ENCODE results near the gene ZDBF2.
A peak's percentile ranks its signal among the peaks of the same experiment; 100 is the strongest.
"Not testable (repeated sequence)": the region's sequence is repeated elsewhere in the genome, so short reads cannot be mapped to it uniquely, and the experiment has no call there.

Gene ZDBF2

GRCh38 chr2:206274434-206275311 lies at the start of gene ZDBF2:
Gene ZDBF2, plus strand, starts transcription at chr2:206274663. Its CDS starts 7,187 bp downstream, at chr2:206281850.
- peak within 1 kb of the TSS; percentile 96 for H3K4me3 ChIP-seq (ENCODE audit: low read depth, low read length)
- H3K9me3 ChIP-seq (ENCODE audit: severe bottlenecking), result no peaks in the 10 kb centered on the region
- H3K36me3 ChIP-seq, result peaks cover 3% of the 10 kb centered on the region; the same call in 1 of the 2 replicates
- H3K27me3 ChIP-seq (ENCODE audit: insufficient read depth, low read depth, severe bottlenecking), result no peaks in the 10 kb centered on the region
- H3K27ac ChIP-seq, result peak within 1 kb of the TSS; percentile 93
- TF ChIP-seq CTCF (IDR thresholded peaks at IDR 0.05; ENCODE audit: low read depth, low read length), result no peak
- peak; percentile 78 for DNase-seq

DNA sequence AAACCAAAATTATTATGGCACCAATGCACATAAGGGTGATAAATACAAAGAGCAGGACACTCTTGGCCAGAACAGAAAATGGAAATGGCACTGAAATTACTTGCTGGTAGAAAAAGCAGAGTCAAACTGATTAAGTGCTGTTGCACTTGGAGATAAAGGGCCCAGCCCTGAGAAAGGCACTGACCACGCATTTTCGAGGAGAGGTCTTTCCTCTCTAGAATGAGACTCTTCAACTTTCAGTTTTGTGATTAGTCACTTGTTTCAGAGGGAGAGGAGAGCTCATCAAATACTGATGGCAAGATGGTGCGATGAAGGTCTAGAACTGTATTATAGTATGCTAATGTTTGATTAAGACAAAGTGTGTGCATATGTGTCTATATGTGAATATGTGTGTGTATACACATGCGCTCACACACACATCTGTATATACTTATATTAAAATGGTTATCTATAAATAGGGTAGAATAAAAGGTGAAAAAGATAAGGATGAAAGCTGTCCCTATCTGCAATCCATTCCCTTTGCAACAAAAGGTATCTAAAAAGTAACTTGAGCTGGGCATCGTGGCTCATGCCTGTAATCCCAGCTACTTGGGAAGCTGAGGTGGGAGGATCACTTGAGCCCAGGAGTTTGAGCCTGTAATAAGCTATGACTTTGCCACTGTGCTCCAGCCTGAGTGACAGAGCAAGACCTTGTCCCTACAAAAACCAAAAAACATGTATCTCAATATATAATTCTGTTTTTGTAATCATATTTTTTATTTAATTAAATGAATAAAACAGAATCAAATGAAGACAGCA lies 48.8 kb upstream of the ZDBF2 start:
- Histone ChIP-seq H3K36me3 (no peaks in the 10 kb centered on the region), H3K4me3 (ENCODE audit: low read depth, low read length) (no peak overlapping the region), H3K27ac (no peak overlapping the region), H3K9me3 (ENCODE audit: severe bottlenecking) (no peaks in the 10 kb centered on the region), H3K27me3 (ENCODE audit: insufficient read depth, low read depth, severe bottlenecking) (no peaks in the 10 kb centered on the region)
- peak; percentile 29 for DNase-seq
- no peak for TF ChIP-seq CTCF (IDR thresholded peaks at IDR 0.05; ENCODE audit: low read depth, low read length)

DNA sequence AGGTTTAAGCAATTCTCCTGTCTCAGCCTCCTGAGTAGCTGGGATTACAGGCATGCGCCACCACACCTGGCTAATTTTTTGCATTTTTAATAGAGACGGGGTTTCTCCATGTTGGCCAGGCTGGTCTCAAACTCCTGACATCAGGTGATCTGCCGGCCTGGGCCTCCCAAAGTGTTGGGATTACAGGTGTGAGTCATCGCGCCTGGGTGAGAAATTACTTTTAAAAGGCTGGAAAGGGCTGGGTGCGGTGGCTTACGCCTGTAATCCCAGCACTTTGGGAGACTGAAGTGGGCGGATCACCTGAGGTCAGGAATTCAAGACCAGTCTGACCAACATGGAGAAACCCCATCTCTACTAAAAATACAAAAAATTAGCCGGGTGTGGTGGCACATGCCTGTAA lies 45.8 kb upstream of the ZDBF2 start:
- H3K9me3 ChIP-seq (ENCODE audit: severe bottlenecking); H3K27me3 ChIP-seq (ENCODE audit: insufficient read depth, low read depth, severe bottlenecking); H3K27ac ChIP-seq; DNase-seq; H3K4me3 ChIP-seq (ENCODE audit: low read depth, low read length); H3K36me3 ChIP-seq: not testable (repeated sequence)

DNA sequence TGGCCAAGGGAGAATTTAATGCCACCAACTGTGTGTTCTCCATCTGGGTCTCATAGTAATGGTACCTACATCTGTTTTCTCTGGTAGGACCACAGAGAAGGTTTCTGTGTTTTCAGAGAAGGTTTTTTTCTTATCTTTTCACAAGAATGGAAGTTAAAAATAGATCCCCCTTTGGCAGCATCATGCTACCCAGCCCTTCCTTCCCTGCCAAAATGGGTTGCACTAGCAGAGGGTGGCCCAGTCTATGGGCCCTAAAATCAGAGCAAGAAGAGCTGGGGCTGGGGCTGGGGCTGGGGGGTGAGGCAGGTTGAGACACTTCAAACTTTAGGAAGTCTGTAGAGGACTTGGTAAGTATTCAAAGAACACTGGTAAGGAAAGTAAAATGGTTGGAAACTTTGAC lies 44.8 kb upstream of the ZDBF2 start:
- no peak overlapping the region for H3K4me3 ChIP-seq (ENCODE audit: low read depth, low read length)
- no peaks in the 10 kb centered on the region for H3K27me3 ChIP-seq (ENCODE audit: insufficient read depth, low read depth, severe bottlenecking)
- no peak for TF ChIP-seq CTCF (IDR thresholded peaks at IDR 0.05; ENCODE audit: low read depth, low read length)
- H3K27ac ChIP-seq, result peak overlapping the region; percentile 43
- H3K9me3 ChIP-seq (ENCODE audit: severe bottlenecking), result no peaks in the 10 kb centered on the region
- H3K36me3 ChIP-seq, result no peaks in the 10 kb centered on the region
- DNase-seq, result no peak

GRCh38 chr2:206230060-206230762 lies 44.3 kb upstream of the ZDBF2 start:
- Histone ChIP-seq H3K9me3 (ENCODE audit: severe bottlenecking) (no peaks in the 10 kb centered on the region), H3K27me3 (ENCODE audit: insufficient read depth, low read depth, severe bottlenecking) (no peaks in the 10 kb centered on the region), H3K4me3 (ENCODE audit: low read depth, low read length) (peak overlapping the region; percentile 26), H3K27ac (peak overlapping the region; percentile 75), H3K36me3 (no peaks in the 10 kb centered on the region)
- TF ChIP-seq CTCF (IDR thresholded peaks at IDR 0.05; ENCODE audit: low read depth, low read length), result peak; percentile 64
- peak; percentile 93 for DNase-seq
